ENCODE measurements around the gene PIK3C3. TPM values are rescaled to one million over a fixed set of nuclear protein-coding genes. Genes with fewer than 3 reads are reported as not detected.

Gene PIK3C3
- total and polyA plus RNA-seq, 2 of the 8 experiments (the other 6 are each of a cell fraction or from before 2014, with no cell fraction given) = 15.3 to 47.4 TPM

DNA sequence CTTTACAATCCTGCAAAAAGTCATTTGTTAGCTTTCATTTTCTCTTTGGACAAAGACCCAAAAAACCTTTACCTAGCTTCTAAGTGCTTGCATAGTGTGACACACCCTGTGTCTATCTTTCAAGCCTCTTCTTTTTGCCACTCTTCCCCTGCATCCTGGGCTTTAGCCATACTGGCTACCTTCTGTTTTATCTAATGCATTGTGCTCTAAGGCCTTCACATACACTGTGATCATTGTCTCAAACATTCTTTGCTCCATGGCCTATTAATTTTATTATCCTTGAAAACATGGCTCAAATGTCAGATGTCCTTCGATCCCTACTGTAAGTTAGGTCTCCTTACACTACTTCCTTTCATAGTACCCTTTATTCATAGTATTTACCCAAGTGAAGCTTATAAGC, 84.4 kb downstream of the PIK3C3 start:
- CTCF ChIA-PET (ENCODE audit: partially characterized antibody) = interaction anchor here (0.7 to 1.9 kb wide), 5 partner anchors 9 to 75 kb away, joined by 3 to 10 read pairs (median 6); no protein-coding TSS in a partner anchor
- peaks cover 0 to 25% (median 10%) of the 10 kb centered on the region in 4 experiments; a peak in 5 of 8 replicates for H3K36me3 ChIP-seq (ENCODE audit: control insufficient read depth in 2 of 4, insufficient read depth in 4 of 4, low read length in 3 of 4)

More for the DNA sequence above, 84.4 kb downstream of the PIK3C3 start:
- Histone ChIP-seq H3K9ac (replicated peaks in 1 of 4; ENCODE audit: extremely low read depth in 1 of 4, low read depth in 3 of 4, low read length in 3 of 4) (no peak overlapping the region), H3K27ac (ENCODE audit: low read depth, low read length) (no peak overlapping the region), H2BK12ac (ENCODE audit: low read depth, low read length) (no peak overlapping the region), H3K56ac (replicated peaks; ENCODE audit: insufficient read length, low read depth, low read length) (no peak overlapping the region), H3K4me3 (ENCODE audit: extremely low read depth in 1 of 4, insufficient read depth in 2 of 4, low read depth in 3 of 4, low read length in 4 of 4) (no peak overlapping the region), H2BK15ac (ENCODE audit: low read length) (no peak overlapping the region), H3K4ac (replicated peaks; ENCODE audit: insufficient read length, low read depth, low read length) (no peak overlapping the region), H4K20me1 (replicated peaks in 1 of 2; ENCODE audit: control insufficient read depth in 1 of 2, insufficient read depth in 2 of 2, low read length in 2 of 2) (no peaks in the 10 kb centered on the region), H4K91ac (replicated peaks; ENCODE audit: insufficient read length, low read length) (no peak overlapping the region), H3K4me2 (ENCODE audit: insufficient read depth in 1 of 2, low read depth in 2 of 2, low read length in 2 of 2) (no peak overlapping the region), H3K27me3 (replicated peaks in 1 of 4; ENCODE audit: control insufficient read depth in 3 of 4, extremely low read depth in 1 of 4, insufficient read depth in 3 of 4, low read length in 3 of 4) (no peaks in the 10 kb centered on the region), H3K18ac (ENCODE audit: extremely low read depth, low read length) (no peak overlapping the region), H2BK5ac (ENCODE audit: low read depth, low read length) (no peak overlapping the region), H4K8ac (ENCODE audit: extremely low read depth, insufficient read depth, low read length) (no peak overlapping the region), H3K9me3 (ENCODE audit: insufficient read depth in 2 of 2, low read depth in 1 of 2, low read length in 1 of 2) (no peaks in the 10 kb centered on the region), H3K23ac (ENCODE audit: insufficient read length) (no peak overlapping the region), H2BK120ac (replicated peaks; ENCODE audit: low read depth, low read length) (no peak overlapping the region), H4K5ac (ENCODE audit: insufficient read length, low read depth, low read length) (no peak overlapping the region), H3K79me1 (ENCODE audit: low read depth, low read length) (no peaks in the 10 kb centered on the region), H3K14ac (ENCODE audit: insufficient read length) (no peak overlapping the region), H3K79me2 (ENCODE audit: control insufficient read depth in 1 of 2, insufficient read depth in 2 of 2, low read length in 2 of 2) (no peaks in the 10 kb centered on the region), H2AFZ (ENCODE audit: low read length) (no peak overlapping the region), H3K4me1 (replicated peaks in 1 of 4; ENCODE audit: control insufficient read depth in 3 of 4, insufficient read depth in 4 of 4, low read length in 3 of 4) (no peaks in the 10 kb centered on the region), H2AK5ac (ENCODE audit: low read depth, low read length) (no peak overlapping the region), H3K23me2 (ENCODE audit: low read depth, low read length) (no peaks in the 10 kb centered on the region), H2BK20ac (ENCODE audit: low read length) (no peak overlapping the region)
- WGBS, 2 experiments (ENCODE audit: extremely low coverage in 1 of 2, insufficient coverage in 1 of 2, insufficient read length in 1 of 2, insufficient replicate concordance in 2 of 2, low coverage in 1 of 2, low lambda C conversion rate in 2 of 2, missing lambda C conversion rate in 1 of 2) = 100% methylated on average over 1 of the region's 1 CpG; no CpG with 5 or more reads in 1 of the 2 experiments
- no peak for TF ChIP-seq RBBP5 (IDR thresholded peaks at IDR 0.05; ENCODE audit: borderline replicate concordance, low read depth, low read length)
- FAIRE-seq (no peak), DNase-seq (ENCODE audit: low read depth in 1 of 2, low spot score in 2 of 2) (no peak)
- POLR2A ChIA-PET (ENCODE audit: partially characterized antibody) = interaction anchor here (0.6 kb wide), 1 partner anchor 15 kb away, joined by 5 read pairs; no protein-coding TSS in a partner anchor
